Suprapubic skin (tissue), 4 donors: ENCODE data around the gene IQCN. TPM values are rescaled to one million over a fixed set of nuclear protein-coding genes. Genes with fewer than 3 reads are reported as not detected.
A peak's percentile ranks its signal among the peaks of the same experiment; 100 is the strongest.

Experiments used
- DNase-seq, 2 donors: peaks; one replicate each; pipeline ENCODE4 v3.0.0-alpha.2; 2019; ENCODE audit warnings: low spot score in 2 of 2
- H3K27ac ChIP-seq: fragments of 200-600 bp; sonication (generic); one replicate; pipeline ENCODE4 v1.5.1; 2019
- H3K27me3 ChIP-seq: fragments of 200-600 bp; sonication (generic); one replicate; pipeline ENCODE4 v1.5.1; 2019
- H3K36me3 ChIP-seq: fragments of 200-600 bp; sonication (generic); one replicate; pipeline ENCODE4 v1.5.1; 2019
- H3K4me1 ChIP-seq: fragments of 200-600 bp; sonication (generic); one replicate; pipeline ENCODE4 v1.5.1; 2019
- H3K4me3 ChIP-seq: fragments of 200-600 bp; sonication (generic); one replicate; pipeline ENCODE4 v1.5.1; 2019; ENCODE audit warnings: mild to moderate bottlenecking
- H3K9me3 ChIP-seq: fragments of 200-600 bp; sonication (generic); one replicate; pipeline ENCODE4 v1.5.1; 2019
- CTCF ChIP-seq, 2 donors: fragments of 200-600 bp in 1 of 2; fragments of 450-650 bp in 1 of 2; sonication (generic) in 1 of 2; IDR thresholded peaks; one replicate each; pipeline ENCODE4 v1.5.1; 2016 to 2019; ENCODE audit warnings: antibody characterized with exemption in 2 of 2, mild to moderate bottlenecking in 1 of 2, moderate library complexity in 1 of 2
- EP300 ChIP-seq: sonication (generic); formaldehyde crosslinking; IDR thresholded peaks from one replicate; pipeline ENCODE4 v1.6.1; 2017; ENCODE audit warnings: antibody characterized with exemption
- POLR2A ChIP-seq, 2 donors: fragments of 450-650 bp; IDR thresholded peaks; one replicate each; pipeline ENCODE4 v1.6.1; 2017; ENCODE audit warnings: antibody characterized with exemption in 2 of 2, mild to moderate bottlenecking in 2 of 2, moderate library complexity in 2 of 2
- POLR2AphosphoS5 ChIP-seq, 3 donors: sonication (generic); formaldehyde crosslinking; IDR thresholded peaks; one replicate each; pipeline ENCODE4 v1.6.1; 2017; ENCODE audit warnings: antibody characterized with exemption in 3 of 3
- WGBS: methylation state at CpG from one replicate; pipeline ENCODE4 v1.1.5; 2018; 5-methylcytosine and 5-hydroxymethylcytosine counted together
- total RNA-seq, 4 donors: library from RNA; depleted of rRNA; stranded (reverse); fragments of >200 nt; gene quantifications; one replicate each; pipeline ENCODE4 v1.1.0, GENCODE V29; 2016

Gene IQCN
- total RNA-seq, 4 donors from 2014 or later: 8.1 to 27.6 (median 13.6) TPM

- 3% methylated on average over 36 of the region's 81 CpGs for WGBS
- peaks cover 29% of the 10 kb centered on the region for H3K4me1 ChIP-seq
- peak overlapping the region; percentile 42 for H3K4me3 ChIP-seq
- no peak for TF ChIP-seq POLR2AphosphoS5 (IDR thresholded peaks at IDR 0.05)
- no peak for TF ChIP-seq POLR2A (IDR thresholded peaks at IDR 0.05)
- TF ChIP-seq CTCF (IDR thresholded peaks at IDR 0.05): no peak
- TF ChIP-seq EP300: no peak
- no peak overlapping the region for H3K27ac ChIP-seq
- DNase-seq: peak; percentile 99
- no peaks in the 10 kb centered on the region for H3K36me3 ChIP-seq
- no peaks in the 10 kb centered on the region for H3K9me3 ChIP-seq
- H3K27me3 ChIP-seq: peaks cover 60% of the 10 kb centered on the region
Observed at GRCh38 chr19:18224525-18225354, 49.5 kb downstream of the IQCN start.

GRCh38 chr19:18223860-18224524 is 50.3 kb downstream of the IQCN start:
- 9% methylated on average over 33 of the region's 39 CpGs for WGBS
- peaks cover 56% of the 10 kb centered on the region for H3K27me3 ChIP-seq
- no peak for TF ChIP-seq POLR2AphosphoS5 (IDR thresholded peaks at IDR 0.05)
- peaks cover 29% of the 10 kb centered on the region for H3K4me1 ChIP-seq
- H3K36me3 ChIP-seq: no peaks in the 10 kb centered on the region
- DNase-seq: peak in 1 of 2 donors; percentile 78
- peak overlapping the region; percentile 42 for H3K4me3 ChIP-seq
- no peaks in the 10 kb centered on the region for H3K9me3 ChIP-seq
- no peak overlapping the region for H3K27ac ChIP-seq

- no peak for DNase-seq
- no peaks in the 10 kb centered on the region for H3K36me3 ChIP-seq
- no peak overlapping the region for H3K27ac ChIP-seq
- TF ChIP-seq POLR2AphosphoS5 (IDR thresholded peaks at IDR 0.05) (no peak), POLR2A (IDR thresholded peaks at IDR 0.05) (no peak), EP300 (no peak), CTCF (IDR thresholded peaks at IDR 0.05) (no peak)
- H3K4me1 ChIP-seq: peaks cover 29% of the 10 kb centered on the region
- H3K27me3 ChIP-seq: peaks cover 41% of the 10 kb centered on the region
- no peaks in the 10 kb centered on the region for H3K9me3 ChIP-seq
- H3K4me3 ChIP-seq: no peak overlapping the region
- WGBS: 93% methylated on average over 15 of the region's 25 CpGs
Observed at GRCh38 chr19:18221815-18222725, 52.2 kb downstream of the IQCN start.

DNA sequence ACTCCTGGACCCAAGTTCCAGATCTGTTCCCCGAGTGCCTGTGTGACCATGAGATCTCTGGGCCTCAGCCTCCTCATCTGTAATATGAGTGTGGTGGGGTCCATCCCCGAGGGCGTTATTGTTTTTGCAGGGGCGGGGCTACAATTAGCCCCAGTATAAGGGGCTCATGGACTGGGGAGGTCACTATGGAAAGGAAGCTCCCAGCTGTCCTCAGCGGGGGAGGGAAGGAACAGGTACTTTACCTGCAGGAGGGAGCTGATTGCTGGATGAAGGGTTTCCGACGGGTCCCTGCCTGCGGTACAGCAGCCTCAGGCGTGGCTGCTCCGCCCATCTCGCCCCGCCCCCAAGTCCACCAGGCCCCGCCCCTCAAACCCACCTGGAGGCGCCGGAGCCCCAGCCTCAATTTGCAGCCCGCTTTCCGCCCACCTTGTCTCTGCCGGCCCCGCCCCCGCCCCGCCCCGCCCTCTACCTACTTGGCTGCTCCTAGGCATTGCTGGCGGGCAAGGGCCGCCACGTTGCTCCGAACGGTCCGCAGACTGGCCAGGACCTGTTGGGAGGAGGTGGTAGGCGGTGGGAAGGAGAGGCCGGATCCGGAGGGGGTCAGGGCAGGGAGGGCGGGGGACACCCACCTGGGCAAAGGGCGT is 53.5 kb downstream of the IQCN start:
- Histone ChIP-seq H3K27me3 (peaks cover 28% of the 10 kb centered on the region), H3K36me3 (no peaks in the 10 kb centered on the region), H3K27ac (no peak overlapping the region), H3K4me3 (no peak overlapping the region), H3K9me3 (no peaks in the 10 kb centered on the region), H3K4me1 (peaks cover 24% of the 10 kb centered on the region)
- TF ChIP-seq POLR2A (IDR thresholded peaks at IDR 0.05) (no peak), EP300 (no peak), CTCF (IDR thresholded peaks at IDR 0.05) (no peak), POLR2AphosphoS5 (IDR thresholded peaks at IDR 0.05) (no peak)
- WGBS: 15% methylated on average over 6 of the region's 33 CpGs
- no peak for DNase-seq

DNA sequence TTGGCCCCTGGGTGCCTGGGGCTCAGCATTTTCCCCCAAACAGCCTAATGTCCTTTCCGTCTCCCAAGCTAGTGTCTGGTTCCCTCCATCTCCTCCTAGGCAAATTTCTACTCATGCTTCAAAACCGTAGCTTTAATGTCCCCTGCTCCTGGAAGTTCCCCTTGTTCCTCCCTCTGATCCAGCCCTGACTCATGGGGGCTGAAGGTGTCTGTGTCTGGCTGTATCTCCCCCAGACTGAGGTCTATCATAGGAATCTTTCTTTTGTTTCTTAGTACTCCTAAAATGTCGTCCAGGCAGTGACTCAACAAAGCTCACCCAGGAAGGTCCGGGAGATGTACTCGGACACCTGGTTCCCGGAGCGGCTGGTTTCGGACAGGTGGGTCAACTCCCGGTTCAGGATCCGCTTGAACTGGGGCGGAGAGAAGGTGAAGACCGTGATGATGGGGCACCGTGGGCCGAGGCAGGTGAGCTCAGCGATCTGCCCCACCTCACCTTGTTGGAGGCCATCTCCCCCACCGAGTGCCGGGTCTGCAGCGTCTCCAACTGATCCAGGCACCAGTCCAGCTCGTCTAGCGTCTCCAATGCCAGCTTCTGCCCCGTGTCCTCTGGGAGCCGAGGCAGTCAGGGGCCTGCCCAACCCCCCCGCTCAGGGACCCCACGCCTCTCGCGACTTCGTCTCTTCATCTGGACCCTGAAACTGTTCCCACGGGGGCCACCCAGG is 54.2 kb downstream of the IQCN start:
- no peaks in the 10 kb centered on the region for H3K36me3 ChIP-seq
- no peak for DNase-seq
- H3K4me1 ChIP-seq: peaks cover 17% of the 10 kb centered on the region
- peaks cover 21% of the 10 kb centered on the region for H3K27me3 ChIP-seq
- H3K4me3 ChIP-seq: no peak overlapping the region
- no peaks in the 10 kb centered on the region for H3K9me3 ChIP-seq
- H3K27ac ChIP-seq: no peak overlapping the region
- WGBS: 53% methylated on average over 18 of the region's 28 CpGs
- no peak for TF ChIP-seq POLR2AphosphoS5 (IDR thresholded peaks at IDR 0.05)
- TF ChIP-seq POLR2A (IDR thresholded peaks at IDR 0.05): no peak
- no peak for TF ChIP-seq CTCF (IDR thresholded peaks at IDR 0.05)
- no peak for TF ChIP-seq EP300
